SK-N-MC (cell line): Measurements from ENCODE around the gene MKRN2.
"Not testable (repeated sequence)": the region's sequence is repeated elsewhere in the genome, so short reads cannot be mapped to it uniquely, and the experiment has no call there.

Source experiments
- DNase-seq: peaks from one replicate; pipeline ENCODE4 v3.0.0-alpha.2; 2011; ENCODE audit warnings: low read depth, low spot score
- H3K27ac ChIP-seq: fragments of 200-600 bp; sonication (generic); 2 replicates; pipeline ENCODE4 v1.5.1; 2016; ENCODE audit warnings: mixed run types
- H3K36me3 ChIP-seq: fragments of 200-600 bp; sonication (generic); 2 replicates; pipeline ENCODE4 v1.6.1; 2017; ENCODE audit warnings: antibody characterized with exemption, low read length, mixed read lengths; ENCODE audit not compliant: insufficient read depth
- H3K4me3 ChIP-seq: fragments of 200-600 bp; sonication (generic); 2 replicates; pipeline ENCODE4 v1.5.1; 2016
- H3K9ac ChIP-seq: fragments of 200-600 bp; sonication (generic); 2 replicates; pipeline ENCODE4 v1.8.0; 2017; ENCODE audit warnings: mixed run types, mixed read lengths; ENCODE audit not compliant: insufficient read length
- H3K9me3 ChIP-seq: fragments of 200-600 bp; sonication (generic); 2 replicates; pipeline ENCODE4 v1.6.1; 2017; ENCODE audit warnings: low read depth, mild to moderate bottlenecking, antibody characterized with exemption, low read length, moderate library complexity, mixed read lengths
- EZH2 ChIP-seq: fragments of 200-600 bp; sonication (generic); IDR thresholded peaks from one replicate; pipeline ENCODE4 v1.6.1; 2017; ENCODE audit warnings: antibody characterized with exemption
- FOXP2 ChIP-seq: optimal IDR thresholded peaks from 2 replicates; pipeline ENCODE3; 2011; ENCODE audit warnings: mild to moderate bottlenecking, moderate library complexity; ENCODE audit not compliant: insufficient read depth; ENCODE audit errors: extremely low read length, control extremely low read depth
- POLR2AphosphoS5 ChIP-seq: IDR thresholded peaks from 2 replicates; pipeline ENCODE4 v1.6.1; 2012; ENCODE audit warnings: mild to moderate bottlenecking, low read depth, low read length, borderline replicate concordance

Gene MKRN2

GRCh38 chr3:12516873-12517272 lies 40.0 kb upstream of the MKRN2 start:
- no peak overlapping the region for H3K4me3 ChIP-seq
- TF ChIP-seq FOXP2 (no peak), POLR2AphosphoS5 (no peak), EZH2 (no peak)

GRCh38 chr3:12518261-12519028 lies 38.4 kb upstream of the MKRN2 start:
- DNase-seq = no peak
- TF ChIP-seq EZH2 (no peak), POLR2AphosphoS5 (no peak), FOXP2 (no peak)
- H3K4me3 ChIP-seq = no peak overlapping the region
- H3K36me3 ChIP-seq = peaks cover 4% of the 10 kb centered on the region; the same call in 1 of the 2 replicates
- H3K27ac ChIP-seq = no peak overlapping the region
- no peak overlapping the region for H3K9ac ChIP-seq
- H3K9me3 ChIP-seq = no peaks in the 10 kb centered on the region

More at GRCh38 chr3:12516873-12517272, 40.0 kb upstream of the MKRN2 start:
- Histone ChIP-seq H3K27ac (no peak overlapping the region), H3K9ac (no peak overlapping the region), H3K36me3 (peaks cover 4% of the 10 kb centered on the region; the same call in 1 of the 2 replicates), H3K9me3 (no peaks in the 10 kb centered on the region)
- no peak for DNase-seq

GRCh38 chr3:12521010-12521409 lies 35.9 kb upstream of the MKRN2 start:
- no peak for DNase-seq
- Histone ChIP-seq H3K9me3 (no peaks in the 10 kb centered on the region), H3K9ac (no peak overlapping the region), H3K4me3 (no peak overlapping the region), H3K27ac (no peak overlapping the region), H3K36me3 (0 out of 2 replicates have a peak, but pooled peaks cover 4% of the 10 kb centered on the region)
- TF ChIP-seq FOXP2 (no peak), EZH2 (no peak), POLR2AphosphoS5 (no peak)

- DNase-seq = no peak
- no peak for TF ChIP-seq EZH2
- TF ChIP-seq FOXP2 = no peak
- TF ChIP-seq POLR2AphosphoS5 = no peak
- H3K27ac ChIP-seq = no peak overlapping the region
- H3K9me3 ChIP-seq = no peaks in the 10 kb centered on the region
- 0 out of 2 replicates have a peak, but pooled peaks cover 4% of the 10 kb centered on the region for H3K36me3 ChIP-seq
- H3K9ac ChIP-seq = no peak overlapping the region
- H3K4me3 ChIP-seq = no peak overlapping the region
These were observed 34.2 kb upstream of the MKRN2 start for GRCh38 chr3:12522721-12523120.

GRCh38 chr3:12527757-12528143 lies 29.1 kb upstream of the MKRN2 start:
- H3K4me3 ChIP-seq = no peak overlapping the region
- no peaks in the 10 kb centered on the region for H3K9me3 ChIP-seq
- TF ChIP-seq POLR2AphosphoS5 (no peak), FOXP2 (no peak), EZH2 (no peak)
- DNase-seq = no peak
- no peak overlapping the region for H3K9ac ChIP-seq
- peaks cover 10% of the 10 kb centered on the region; the same call in 1 of the 2 replicates for H3K36me3 ChIP-seq
- H3K27ac ChIP-seq = no peak overlapping the region

GRCh38 chr3:12532182-12532581 lies 24.7 kb upstream of the MKRN2 start:
- DNase-seq = no peak

GRCh38 chr3:12536423-12536822 lies 20.5 kb upstream of the MKRN2 start:
- no peaks in the 10 kb centered on the region; the same call in 1 of the 2 replicates for H3K36me3 ChIP-seq
- no peak for DNase-seq
- no peak overlapping the region for H3K27ac ChIP-seq
- H3K4me3 ChIP-seq = no peak overlapping the region
- H3K9me3 ChIP-seq = no peaks in the 10 kb centered on the region
- no peak for TF ChIP-seq EZH2
- no peak for TF ChIP-seq FOXP2
- no peak for TF ChIP-seq POLR2AphosphoS5
- H3K9ac ChIP-seq = no peak overlapping the region

More at GRCh38 chr3:12532182-12532581, 24.7 kb upstream of the MKRN2 start:
- no peak overlapping the region for H3K27ac ChIP-seq
- H3K9ac ChIP-seq = no peak overlapping the region
- peaks cover 10% of the 10 kb centered on the region; the same call in 1 of the 2 replicates for H3K36me3 ChIP-seq
- no peak for TF ChIP-seq FOXP2
- no peak for TF ChIP-seq EZH2
- TF ChIP-seq POLR2AphosphoS5 = no peak
- no peaks in the 10 kb centered on the region for H3K9me3 ChIP-seq
- H3K4me3 ChIP-seq = no peak overlapping the region

- Histone ChIP-seq H3K36me3 (no peaks in the 10 kb centered on the region; the same call in 1 of the 2 replicates), H3K9me3 (no peaks in the 10 kb centered on the region), H3K4me3 (no peak overlapping the region), H3K9ac (no peak overlapping the region), H3K27ac (no peak overlapping the region)
- DNase-seq = no peak
- TF ChIP-seq EZH2 (no peak), POLR2AphosphoS5 (no peak), FOXP2 (no peak)
These were observed 15.3 kb upstream of the MKRN2 start for GRCh38 chr3:12541625-12542024.

- not testable (repeated sequence) for H3K27ac ChIP-seq, H3K4me3 ChIP-seq, H3K9ac ChIP-seq, DNase-seq, H3K9me3 ChIP-seq, H3K36me3 ChIP-seq
These were observed 13.4 kb upstream of the MKRN2 start for GRCh38 chr3:12543497-12543896.
